ENCODE data around the gene AGTPBP1.

DNA sequence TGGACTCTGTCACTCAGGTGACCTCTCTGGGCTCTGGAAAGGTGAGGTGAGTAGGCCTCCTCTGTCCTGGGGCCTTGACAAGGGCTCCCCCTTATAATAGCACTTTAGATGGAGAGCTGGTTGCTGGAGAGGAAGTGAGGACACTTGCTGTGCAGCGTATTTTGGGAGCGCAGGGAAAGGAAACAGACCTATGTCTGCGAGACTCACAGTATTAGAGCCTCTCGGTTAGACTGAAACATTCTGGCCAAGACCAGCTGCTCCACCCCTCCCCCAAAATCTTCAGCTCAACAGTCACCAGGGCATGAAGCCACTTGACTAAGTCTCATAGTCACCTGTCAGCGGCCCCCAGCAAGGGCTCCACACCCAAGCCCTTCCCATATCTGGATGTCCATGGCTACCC, 213.6 kb downstream of the AGTPBP1 start:
- TF ChIP-seq, protein P1, sequence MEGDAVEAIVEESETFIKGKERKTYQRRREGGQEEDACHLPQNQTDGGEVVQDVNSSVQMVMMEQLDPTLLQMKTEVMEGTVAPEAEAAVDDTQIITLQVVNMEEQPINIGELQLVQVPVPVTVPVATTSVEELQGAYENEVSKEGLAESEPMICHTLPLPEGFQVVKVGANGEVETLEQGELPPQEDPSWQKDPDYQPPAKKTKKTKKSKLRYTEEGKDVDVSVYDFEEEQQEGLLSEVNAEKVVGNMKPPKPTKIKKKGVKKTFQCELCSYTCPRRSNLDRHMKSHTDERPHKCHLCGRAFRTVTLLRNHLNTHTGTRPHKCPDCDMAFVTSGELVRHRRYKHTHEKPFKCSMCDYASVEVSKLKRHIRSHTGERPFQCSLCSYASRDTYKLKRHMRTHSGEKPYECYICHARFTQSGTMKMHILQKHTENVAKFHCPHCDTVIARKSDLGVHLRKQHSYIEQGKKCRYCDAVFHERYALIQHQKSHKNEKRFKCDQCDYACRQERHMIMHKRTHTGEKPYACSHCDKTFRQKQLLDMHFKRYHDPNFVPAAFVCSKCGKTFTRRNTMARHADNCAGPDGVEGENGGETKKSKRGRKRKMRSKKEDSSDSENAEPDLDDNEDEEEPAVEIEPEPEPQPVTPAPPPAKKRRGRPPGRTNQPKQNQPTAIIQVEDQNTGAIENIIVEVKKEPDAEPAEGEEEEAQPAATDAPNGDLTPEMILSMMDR (IDR thresholded peaks at IDR 0.05; ENCODE audit: low read depth, low read length), result no peak
- TF ChIP-seq EZH2phosphoT487 (IDR thresholded peaks at IDR 0.05; ENCODE audit: low read depth), result no peak

Measured in OCI-LY3 (cell line).